Loucy (cell line): ENCODE data around the gene SH3BP5.
A peak's percentile ranks its signal among the peaks of the same experiment; 100 is the strongest.

Experiments used
- H2AFZ ChIP-seq: fragments of 200-600 bp; sonication (generic); 2 replicates; pipeline ENCODE4 v1.6.0; 2016; ENCODE audit warnings: antibody characterized with exemption, mild to moderate bottlenecking, low read length, moderate library complexity
- H3F3A ChIP-seq: fragments of 200-600 bp; 2 replicates; pipeline ENCODE4 v1.6.0; 2016; ENCODE audit warnings: antibody characterized with exemption, low read depth, mild to moderate bottlenecking
- H3K27me3 ChIP-seq: fragments of 200-600 bp; sonication (generic); 2 replicates; pipeline ENCODE4 v1.6.1; 2014; ENCODE audit warnings: low read length, mild to moderate bottlenecking; ENCODE audit not compliant: insufficient read depth, poor library complexity, severe bottlenecking
- H3K36me3 ChIP-seq: fragments of 200-600 bp; sonication (generic); 2 replicates; pipeline ENCODE4 v1.6.1; 2016; ENCODE audit warnings: low read length; ENCODE audit not compliant: insufficient read depth
- H3K4me1 ChIP-seq: fragments of 200-600 bp; sonication (generic); 2 replicates; pipeline ENCODE4 v1.5.1; 2014; ENCODE audit warnings: low read length, mild to moderate bottlenecking; ENCODE audit not compliant: insufficient read depth, poor library complexity, severe bottlenecking
- H3K4me2 ChIP-seq: fragments of 200-600 bp; sonication (generic); 2 replicates; pipeline ENCODE4 v1.6.0; 2014; ENCODE audit warnings: antibody characterized with exemption, low read length, low read depth, mild to moderate bottlenecking; ENCODE audit not compliant: poor library complexity, severe bottlenecking
- H3K4me3 ChIP-seq: fragments of 200-600 bp; sonication (generic); 2 replicates; pipeline ENCODE4 v1.5.1; 2014; ENCODE audit warnings: low read length, mild to moderate bottlenecking, mixed read lengths; ENCODE audit not compliant: poor library complexity, severe bottlenecking
- H3K79me2 ChIP-seq: fragments of 200-600 bp; sonication (generic); 2 replicates; pipeline ENCODE4 v1.6.1; 2014; ENCODE audit warnings: low read length; ENCODE audit not compliant: insufficient read depth
- H3K9ac ChIP-seq: fragments of 200-600 bp; sonication (generic); 2 replicates; pipeline ENCODE4 v1.6.0; 2014; ENCODE audit warnings: mild to moderate bottlenecking, low read depth, low read length, moderate library complexity; ENCODE audit not compliant: poor library complexity, severe bottlenecking
- H3K9me2 ChIP-seq: fragments of 200-600 bp; sonication (generic); replicated peaks from 2 replicates; pipeline ENCODE4 v1.6.1; 2016; ENCODE audit warnings: low read depth, low read length, mixed read lengths
- H3K9me3 ChIP-seq: fragments of 200-600 bp; sonication (generic); 2 replicates; pipeline ENCODE4 v1.6.1; 2014; ENCODE audit warnings: mild to moderate bottlenecking, antibody characterized with exemption, low read length, low read depth; ENCODE audit not compliant: insufficient read depth
- H4K20me1 ChIP-seq: fragments of 200-600 bp; sonication (generic); 2 replicates; pipeline ENCODE4 v1.6.0; 2014; ENCODE audit warnings: antibody characterized with exemption, low read length, mild to moderate bottlenecking; ENCODE audit not compliant: insufficient read depth, poor library complexity, severe bottlenecking
- EZH2phosphoT487 ChIP-seq: fragments of 200-600 bp; IDR thresholded peaks from 2 replicates; pipeline ENCODE4 v1.6.1; 2018; ENCODE audit warnings: antibody characterized with exemption, mild to moderate bottlenecking, moderate library complexity, borderline replicate concordance
- TF ChIP-seq, protein P1 (sequence below): fragments of 200-600 bp; sonication (generic); conservative IDR thresholded peaks from 2 replicates; pipeline ENCODE4 v1.5.1; 2014; ENCODE audit warnings: mild to moderate bottlenecking, antibody characterized with exemption, low read length

The SH3BP5 gene

DNA sequence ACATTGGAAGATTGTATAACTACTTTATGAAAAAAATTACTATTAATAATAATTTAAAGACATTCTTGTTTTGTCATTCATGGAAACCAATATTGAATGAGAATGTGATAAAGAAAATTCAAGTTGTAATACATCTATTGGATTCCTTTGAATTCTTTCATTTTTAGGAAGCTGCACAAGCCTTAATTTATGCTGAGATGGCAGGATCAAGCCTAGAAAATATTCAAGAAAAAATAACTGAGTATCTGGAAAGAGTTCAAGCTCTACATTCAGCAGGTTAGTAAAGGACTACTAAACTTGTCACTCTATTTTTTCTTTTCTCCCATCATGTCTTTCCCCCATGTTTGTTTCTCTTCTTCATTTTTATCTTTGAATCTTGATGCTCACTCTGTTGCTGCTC, 120.4 kb downstream of the SH3BP5 start:
- no peak overlapping the region for H3K9ac ChIP-seq
- no peak overlapping the region for H2AFZ ChIP-seq
- peak overlapping the region; percentile 79 for H3K4me2 ChIP-seq
- H3K4me1 ChIP-seq = peaks cover 37% of the 10 kb centered on the region
- H3F3A ChIP-seq = no peaks in the 10 kb centered on the region
- H3K27me3 ChIP-seq = no peaks in the 10 kb centered on the region
- no peak for TF ChIP-seq EZH2phosphoT487
- TF ChIP-seq, protein P1, sequence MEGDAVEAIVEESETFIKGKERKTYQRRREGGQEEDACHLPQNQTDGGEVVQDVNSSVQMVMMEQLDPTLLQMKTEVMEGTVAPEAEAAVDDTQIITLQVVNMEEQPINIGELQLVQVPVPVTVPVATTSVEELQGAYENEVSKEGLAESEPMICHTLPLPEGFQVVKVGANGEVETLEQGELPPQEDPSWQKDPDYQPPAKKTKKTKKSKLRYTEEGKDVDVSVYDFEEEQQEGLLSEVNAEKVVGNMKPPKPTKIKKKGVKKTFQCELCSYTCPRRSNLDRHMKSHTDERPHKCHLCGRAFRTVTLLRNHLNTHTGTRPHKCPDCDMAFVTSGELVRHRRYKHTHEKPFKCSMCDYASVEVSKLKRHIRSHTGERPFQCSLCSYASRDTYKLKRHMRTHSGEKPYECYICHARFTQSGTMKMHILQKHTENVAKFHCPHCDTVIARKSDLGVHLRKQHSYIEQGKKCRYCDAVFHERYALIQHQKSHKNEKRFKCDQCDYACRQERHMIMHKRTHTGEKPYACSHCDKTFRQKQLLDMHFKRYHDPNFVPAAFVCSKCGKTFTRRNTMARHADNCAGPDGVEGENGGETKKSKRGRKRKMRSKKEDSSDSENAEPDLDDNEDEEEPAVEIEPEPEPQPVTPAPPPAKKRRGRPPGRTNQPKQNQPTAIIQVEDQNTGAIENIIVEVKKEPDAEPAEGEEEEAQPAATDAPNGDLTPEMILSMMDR = no peak
- no peaks in the 10 kb centered on the region for H3K9me3 ChIP-seq
- H4K20me1 ChIP-seq = peaks cover 30% of the 10 kb centered on the region
- no peaks in the 10 kb centered on the region for H3K9me2 ChIP-seq
- H3K36me3 ChIP-seq = peaks cover 23% of the 10 kb centered on the region; the same call in 1 of the 2 replicates
- H3K79me2 ChIP-seq = peaks cover 48% of the 10 kb centered on the region
- H3K4me3 ChIP-seq = no peak overlapping the region

DNA sequence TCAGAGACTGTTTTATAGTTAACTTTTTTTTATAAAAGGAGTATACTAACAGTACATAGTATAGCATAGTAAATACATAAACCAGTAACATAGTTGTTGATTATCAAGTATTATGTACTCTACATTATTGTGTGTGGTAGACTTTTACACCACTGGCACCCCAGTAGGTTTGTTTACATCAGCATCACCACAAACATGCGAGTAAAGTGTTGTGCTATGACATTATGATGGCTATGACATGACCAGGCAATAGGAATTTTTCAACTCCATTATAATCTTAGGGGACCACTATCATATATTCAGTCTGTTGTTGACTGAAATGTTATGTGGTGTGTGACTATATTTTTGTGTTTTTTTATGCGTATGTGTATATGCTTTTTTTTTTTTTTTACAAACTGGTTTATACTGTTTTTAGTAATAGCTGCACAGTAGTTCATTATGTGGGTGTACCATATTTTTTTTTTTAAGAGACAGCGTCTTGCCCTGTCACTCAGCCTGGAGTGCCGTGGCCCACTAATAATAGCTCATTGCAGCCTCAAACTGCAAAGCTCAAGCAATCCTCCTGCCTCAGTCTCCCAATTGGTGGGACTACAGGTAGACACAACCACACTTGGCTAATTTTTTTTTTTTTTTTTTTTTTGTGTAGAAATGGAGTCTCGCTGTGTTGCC, 124.4 kb downstream of the SH3BP5 start:
- TF ChIP-seq EZH2phosphoT487 = no peak
- TF ChIP-seq, protein P1 = no peak
- peak overlapping the region; percentile 82 for H3K9ac ChIP-seq
- H3K36me3 ChIP-seq = peaks cover 10% of the 10 kb centered on the region; the same call in 1 of the 2 replicates
- peaks cover 50% of the 10 kb centered on the region for H3K4me1 ChIP-seq
- no peaks in the 10 kb centered on the region for H3K9me2 ChIP-seq
- H3K27me3 ChIP-seq = no peaks in the 10 kb centered on the region
- peak overlapping the region; percentile 79 for H3K4me2 ChIP-seq
- peaks cover 56% of the 10 kb centered on the region for H3K79me2 ChIP-seq
- no peaks in the 10 kb centered on the region for H3K9me3 ChIP-seq
- peaks cover 38% of the 10 kb centered on the region for H4K20me1 ChIP-seq
- peak overlapping the region; percentile 99 for H3K4me3 ChIP-seq
- H2AFZ ChIP-seq = no peak overlapping the region
- H3F3A ChIP-seq = 0 out of 2 replicates have a peak, but pooled peaks cover 3% of the 10 kb centered on the region

DNA sequence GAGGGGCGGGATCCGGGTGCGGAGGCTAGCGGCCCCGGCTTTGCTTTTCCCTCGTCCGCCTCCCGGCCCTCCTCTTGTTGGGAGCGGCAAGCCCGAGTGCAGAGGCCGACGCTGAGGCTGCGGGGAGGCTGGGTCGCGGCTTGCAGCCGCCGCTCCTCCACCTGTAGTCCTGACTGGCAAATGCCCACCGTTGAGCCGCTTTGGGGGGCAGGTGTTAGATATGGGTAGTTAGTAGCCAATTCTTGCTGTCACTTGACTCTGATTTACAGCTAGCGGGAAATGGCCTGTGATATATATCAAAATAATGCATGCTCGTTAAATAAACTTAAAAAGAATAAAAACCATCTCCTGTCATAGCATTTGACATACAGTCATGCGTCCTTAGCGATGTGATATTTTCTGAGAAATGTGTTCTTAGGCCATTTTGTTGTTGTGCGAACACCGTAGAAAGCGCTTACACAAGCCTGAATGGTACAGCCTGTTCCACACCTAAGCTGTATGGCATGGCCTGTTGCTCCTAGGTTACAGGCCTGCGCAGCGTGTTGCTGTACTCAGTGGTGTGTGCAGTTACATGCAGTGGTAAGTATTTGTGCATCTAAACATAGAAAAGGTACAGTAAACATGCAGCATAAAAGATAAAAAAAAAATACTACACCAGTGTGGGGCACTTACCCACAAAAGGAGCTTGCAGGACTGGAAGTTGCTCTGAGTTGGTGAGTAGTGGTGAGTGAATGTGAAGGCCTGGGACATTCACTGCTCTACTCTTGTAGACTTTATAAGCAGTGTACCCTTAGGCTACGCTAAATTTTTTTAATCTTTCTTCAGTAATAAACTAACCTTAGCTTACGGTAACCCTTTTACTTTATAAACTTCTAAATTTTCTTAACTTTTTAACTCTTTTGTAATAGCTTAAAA, 125.5 kb downstream of the SH3BP5 start:
- Histone ChIP-seq H3K79me2 (peaks cover 56% of the 10 kb centered on the region), H3F3A (0 out of 2 replicates have a peak, but pooled peaks cover 3% of the 10 kb centered on the region), H4K20me1 (peaks cover 38% of the 10 kb centered on the region), H2AFZ (peak overlapping the region; percentile 93), H3K4me2 (peak overlapping the region; percentile 79), H3K9me2 (no peaks in the 10 kb centered on the region), H3K9ac (peak overlapping the region; percentile 82), H3K4me1 (peaks cover 50% of the 10 kb centered on the region), H3K36me3 (no peaks in the 10 kb centered on the region), H3K27me3 (no peaks in the 10 kb centered on the region), H3K4me3 (peak overlapping the region; percentile 99), H3K9me3 (no peaks in the 10 kb centered on the region)
- TF ChIP-seq, protein P1 = no peak
- no peak for TF ChIP-seq EZH2phosphoT487
